Loucy (cell line): ENCODE measurements around the gene RASSF4.

Source experiments
- CTCF ChIP-seq: fragments of 200-600 bp; sonication (generic); conservative IDR thresholded peaks from 2 replicates; pipeline ENCODE4 v1.5.1; 2014; ENCODE audit warnings: mild to moderate bottlenecking, antibody characterized with exemption, low read length
- EZH2phosphoT487 ChIP-seq: fragments of 200-600 bp; IDR thresholded peaks from 2 replicates; pipeline ENCODE4 v1.6.1; 2018; ENCODE audit warnings: antibody characterized with exemption, mild to moderate bottlenecking, moderate library complexity, borderline replicate concordance

DNA sequence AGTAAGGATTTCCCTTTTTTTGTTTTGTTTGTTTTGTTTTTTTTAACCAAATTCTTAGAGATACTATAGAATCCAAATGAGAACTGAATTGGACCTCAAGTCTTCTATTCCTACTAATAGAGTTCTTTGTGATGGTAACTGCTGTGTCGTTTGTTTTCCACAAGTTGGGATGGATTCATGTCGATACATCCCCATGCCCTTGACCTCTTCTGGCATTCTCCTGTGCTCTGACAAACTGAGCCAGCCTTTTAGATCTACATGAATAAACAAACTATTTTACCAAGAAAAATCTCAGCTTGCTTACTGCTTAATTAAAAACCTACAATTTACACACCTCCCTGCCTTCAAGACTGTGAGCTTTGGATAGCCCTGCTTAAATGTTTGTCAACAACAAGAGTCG lies 45.1 kb downstream of the RASSF4 start:
- no peak for TF ChIP-seq CTCF
- TF ChIP-seq EZH2phosphoT487: no peak
